Measurements from ENCODE around the gene ZNF511.

DNA sequence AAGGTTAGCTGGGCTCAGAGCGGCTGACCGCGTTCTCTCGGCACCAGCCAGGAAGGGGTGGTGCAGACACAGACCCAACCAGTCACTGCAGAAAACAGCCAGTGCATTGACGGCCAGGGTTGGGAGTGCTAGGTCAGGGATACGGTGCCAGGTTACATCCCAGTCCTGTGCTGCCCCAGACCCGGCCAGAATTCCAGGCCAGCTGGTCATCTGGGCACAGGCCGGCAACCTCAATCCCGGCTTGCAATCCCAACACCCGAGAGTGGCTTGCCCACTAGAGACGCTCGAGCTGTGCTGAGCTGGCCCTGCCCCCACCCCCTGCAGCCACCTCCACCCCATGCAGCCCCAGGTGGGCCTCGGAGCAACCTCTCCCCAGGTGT is 42.2 kb downstream of the ZNF511 start:
- TF ChIP-seq, protein P1, sequence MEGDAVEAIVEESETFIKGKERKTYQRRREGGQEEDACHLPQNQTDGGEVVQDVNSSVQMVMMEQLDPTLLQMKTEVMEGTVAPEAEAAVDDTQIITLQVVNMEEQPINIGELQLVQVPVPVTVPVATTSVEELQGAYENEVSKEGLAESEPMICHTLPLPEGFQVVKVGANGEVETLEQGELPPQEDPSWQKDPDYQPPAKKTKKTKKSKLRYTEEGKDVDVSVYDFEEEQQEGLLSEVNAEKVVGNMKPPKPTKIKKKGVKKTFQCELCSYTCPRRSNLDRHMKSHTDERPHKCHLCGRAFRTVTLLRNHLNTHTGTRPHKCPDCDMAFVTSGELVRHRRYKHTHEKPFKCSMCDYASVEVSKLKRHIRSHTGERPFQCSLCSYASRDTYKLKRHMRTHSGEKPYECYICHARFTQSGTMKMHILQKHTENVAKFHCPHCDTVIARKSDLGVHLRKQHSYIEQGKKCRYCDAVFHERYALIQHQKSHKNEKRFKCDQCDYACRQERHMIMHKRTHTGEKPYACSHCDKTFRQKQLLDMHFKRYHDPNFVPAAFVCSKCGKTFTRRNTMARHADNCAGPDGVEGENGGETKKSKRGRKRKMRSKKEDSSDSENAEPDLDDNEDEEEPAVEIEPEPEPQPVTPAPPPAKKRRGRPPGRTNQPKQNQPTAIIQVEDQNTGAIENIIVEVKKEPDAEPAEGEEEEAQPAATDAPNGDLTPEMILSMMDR (conservative IDR thresholded peaks at IDR 0.05) = no peak
- no peak for TF ChIP-seq EZH2 (IDR thresholded peaks at IDR 0.05; ENCODE audit: low read depth)
